Dermis microvascular lymphatic vessel endothelial cell (primary cell): Measurements from ENCODE around the gene GPC6. TPM values are rescaled to one million over a fixed set of nuclear protein-coding genes. Genes with fewer than 3 reads are reported as not detected.
"Not testable (repeated sequence)": the region's sequence is repeated elsewhere in the genome, so short reads cannot be mapped to it uniquely, and the experiment has no call there.

Experiments
- DNase-seq, 2 donors: peaks; one replicate each; pipeline versions ENCODE4 v3.0.0 to v3.0.0-alpha.2; 2010; ENCODE audit warnings: low read depth in 2 of 2
- total RNA-seq: library from RNA; depleted of rRNA; stranded (reverse); fragments of >200 nt; gene quantifications from 2 replicates; pipeline ENCODE4 v1.2.1, GENCODE V29; 2014

The GPC6 gene
- total RNA-seq, 1 donor from 2014 or later, result under 0.01 TPM

GRCh38 chr13:94342436-94343242 lies 1116.0 kb downstream of the GPC6 start:
- no peak for DNase-seq

GRCh38 chr13:94343243-94343585 lies 1116.6 kb downstream of the GPC6 start:
- DNase-seq, result no peak

GRCh38 chr13:94343687-94344086 lies 1117.1 kb downstream of the GPC6 start:
- not testable (repeated sequence) for DNase-seq

- DNase-seq, result peak in 1 of 2 donors; percentile 21
These were observed 1117.7 kb downstream of the GPC6 start for GRCh38 chr13:94344126-94344818.

GRCh38 chr13:94345374-94346195 lies 1119.0 kb downstream of the GPC6 start:
- DNase-seq, result peak; percentile 46 to 73

- no peak for DNase-seq
These were observed 1119.8 kb downstream of the GPC6 start for GRCh38 chr13:94346261-94347019.

- DNase-seq, result no peak
These were observed 1124.8 kb downstream of the GPC6 start for GRCh38 chr13:94351292-94351990.

- DNase-seq, result no peak
These were observed 1125.5 kb downstream of the GPC6 start for GRCh38 chr13:94352057-94352456.

- DNase-seq, result no peak
These were observed 1126.6 kb downstream of the GPC6 start for GRCh38 chr13:94353167-94353710.

- DNase-seq, result no peak
These were observed 1133.3 kb downstream of the GPC6 start for GRCh38 chr13:94359875-94360274.

- peak; percentile 31 to 78 for DNase-seq
These were observed 1135.9 kb downstream of the GPC6 start for GRCh38 chr13:94362411-94362909.

GRCh38 chr13:94366677-94367076 lies 1140.1 kb downstream of the GPC6 start:
- no peak for DNase-seq

- no peak for DNase-seq
These were observed 1143.4 kb downstream of the GPC6 start for GRCh38 chr13:94369972-94370436.

GRCh38 chr13:94371855-94372254 lies 1145.2 kb downstream of the GPC6 start:
- DNase-seq, result no peak

GRCh38 chr13:94382517-94382916 lies 1155.9 kb downstream of the GPC6 start:
- no peak for DNase-seq

GRCh38 chr13:94382960-94383359 lies 1156.4 kb downstream of the GPC6 start:
- DNase-seq, result no peak

GRCh38 chr13:94384231-94384905 lies 1157.8 kb downstream of the GPC6 start:
- DNase-seq, result no peak

- DNase-seq, result no peak
These were observed 1160.4 kb downstream of the GPC6 start for GRCh38 chr13:94387047-94387446.

- DNase-seq, result no peak
These were observed 1163.2 kb downstream of the GPC6 start for GRCh38 chr13:94389604-94390351.
